GM18951 (cell line): ENCODE results near the gene CLCA4.

Experiments
- POLR2A ChIP-seq: IDR thresholded peaks from 4 replicates; pipeline ENCODE4 v1.6.1; 2011; ENCODE audit warnings: mild to moderate bottlenecking; ENCODE audit not compliant: insufficient read length, insufficient read depth; ENCODE audit errors: extremely low read depth
- in situ Hi-C: fragments of 300-500 bp; cut with MboI; formaldehyde crosslinking; loops from one replicate; pipeline ENCODE4 v1.12.0; 2022; ENCODE audit warnings: low sequenced_read_pairs, mixed read lengths, inconsistent platforms; ENCODE audit not compliant: unreplicated experiment

Gene CLCA4

DNA sequence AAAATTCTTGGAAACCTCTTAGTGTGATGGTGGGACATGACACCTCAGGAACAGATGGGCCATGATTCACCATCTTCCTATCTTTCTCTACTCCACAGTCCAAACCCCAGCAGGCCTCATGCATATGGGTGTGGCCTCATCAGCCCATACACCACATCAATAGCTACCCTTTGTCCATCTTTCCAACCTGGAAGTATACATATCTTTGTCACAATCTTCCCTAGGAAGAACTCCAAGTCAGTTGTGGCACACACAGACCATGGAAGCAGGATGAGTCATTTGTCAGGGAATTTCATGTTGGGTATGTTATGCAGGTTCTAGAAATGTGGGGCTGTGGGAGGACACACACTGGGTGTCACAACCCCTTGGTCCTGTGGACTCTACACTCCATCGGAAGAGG lies 30.5 kb upstream of the CLCA4 start:
- TF ChIP-seq POLR2A, result no peak
- in situ Hi-C loops, result no loop called here

DNA sequence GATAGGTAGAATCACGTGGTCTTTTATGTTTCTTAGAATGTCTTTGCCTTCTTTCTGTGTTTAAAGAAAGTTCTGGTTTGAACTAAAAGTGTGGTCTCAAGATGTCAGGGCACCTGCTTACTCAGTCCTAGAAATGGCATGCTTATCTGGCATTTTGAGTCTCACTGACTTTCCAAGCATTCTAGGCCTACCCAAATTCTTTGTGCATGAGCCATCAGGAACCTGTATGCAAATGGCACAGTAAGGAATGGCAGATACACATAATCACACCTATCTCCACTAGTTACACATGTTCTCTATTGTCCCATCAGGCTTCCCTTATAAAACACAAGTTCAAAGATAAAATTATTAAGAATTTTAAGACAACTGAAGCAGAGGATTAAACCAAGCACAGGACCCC lies 29.5 kb upstream of the CLCA4 start:
- in situ Hi-C loops, result no loop called here
- TF ChIP-seq POLR2A, result no peak

- in situ Hi-C loops, result no loop called here
- TF ChIP-seq POLR2A, result no peak
These were observed 25.9 kb upstream of the CLCA4 start for GRCh38 chr1:86520789-86521521.

- in situ Hi-C loops, result no loop called here
These were observed 25.4 kb upstream of the CLCA4 start for GRCh38 chr1:86521522-86521891.

GRCh38 chr1:86522240-86522639 lies 24.6 kb upstream of the CLCA4 start:
- in situ Hi-C loops, result no loop called here

More at GRCh38 chr1:86521522-86521891, 25.4 kb upstream of the CLCA4 start:
- no peak for TF ChIP-seq POLR2A

GRCh38 chr1:86523670-86524354 lies 23.1 kb upstream of the CLCA4 start:
- TF ChIP-seq POLR2A, result no peak
- in situ Hi-C loops, result no loop called here

More at GRCh38 chr1:86522240-86522639, 24.6 kb upstream of the CLCA4 start:
- no peak for TF ChIP-seq POLR2A

- no peak for TF ChIP-seq POLR2A
- in situ Hi-C loops, result no loop called here
These were observed 19.6 kb upstream of the CLCA4 start for GRCh38 chr1:86527306-86527705.

DNA sequence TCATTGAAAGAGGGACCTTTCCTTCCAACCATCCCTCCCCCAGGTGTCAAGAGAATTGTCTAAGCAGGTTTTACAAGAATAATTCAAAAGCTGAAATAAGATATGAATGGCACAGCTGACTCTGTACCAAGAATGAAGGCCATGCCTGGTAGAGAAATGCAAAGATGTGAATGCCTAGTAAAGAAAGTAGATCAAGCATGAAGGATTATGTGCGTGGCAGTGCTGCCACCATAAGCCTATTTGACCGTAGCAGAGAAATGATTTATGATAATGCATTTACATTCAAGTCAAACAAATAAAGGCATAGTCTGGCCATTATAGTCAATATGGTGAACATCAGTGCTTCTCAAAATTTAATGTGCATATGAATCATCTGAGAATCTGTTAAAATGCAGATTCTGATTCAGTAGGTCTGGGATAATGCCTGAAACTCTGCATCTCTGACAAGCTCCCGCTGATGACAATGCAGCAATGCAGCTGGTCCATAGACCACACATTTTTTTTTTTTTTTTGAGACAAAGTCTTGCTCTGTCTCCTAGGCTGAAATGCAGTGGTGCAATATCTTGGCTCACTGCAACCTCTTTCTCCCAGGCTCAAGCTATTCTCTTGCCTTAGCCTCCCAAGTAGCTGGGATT lies 16.6 kb upstream of the CLCA4 start:
- in situ Hi-C loops, result no loop called here
- no peak for TF ChIP-seq POLR2A

- in situ Hi-C loops, result no loop called here
- no peak for TF ChIP-seq POLR2A
These were observed 8.8 kb upstream of the CLCA4 start for GRCh38 chr1:86537928-86538695.

GRCh38 chr1:86538775-86539174 lies 8.1 kb upstream of the CLCA4 start:
- in situ Hi-C loops, result no loop called here
- TF ChIP-seq POLR2A, result no peak

DNA sequence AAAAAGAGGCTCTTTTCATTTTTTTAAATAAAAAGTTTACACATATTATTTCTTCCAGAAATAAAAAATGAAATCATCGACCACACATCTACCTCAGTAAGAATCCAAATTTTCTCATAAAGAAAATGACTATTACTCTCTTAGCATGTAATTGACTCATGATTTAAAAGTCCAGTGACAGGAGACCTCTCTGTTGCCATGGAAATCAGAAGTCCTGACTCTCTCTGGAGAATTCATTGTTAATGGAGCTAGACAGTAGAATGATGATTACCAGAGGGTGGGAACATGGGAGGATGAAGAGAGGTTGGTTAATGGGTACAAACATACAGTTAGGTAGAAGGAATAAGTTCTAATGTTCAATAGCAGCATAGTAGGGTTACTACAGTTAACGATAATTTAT lies 5.0 kb upstream of the CLCA4 start:
- in situ Hi-C loops, result no loop called here
- no peak for TF ChIP-seq POLR2A

GRCh38 chr1:86542631-86543030 lies 4.2 kb upstream of the CLCA4 start:
- no peak for TF ChIP-seq POLR2A
- in situ Hi-C loops, result no loop called here

GRCh38 chr1:86548839-86549238 lies 2.0 kb downstream of the CLCA4 start:
- no peak for TF ChIP-seq POLR2A
- in situ Hi-C loops, result no loop called here

DNA sequence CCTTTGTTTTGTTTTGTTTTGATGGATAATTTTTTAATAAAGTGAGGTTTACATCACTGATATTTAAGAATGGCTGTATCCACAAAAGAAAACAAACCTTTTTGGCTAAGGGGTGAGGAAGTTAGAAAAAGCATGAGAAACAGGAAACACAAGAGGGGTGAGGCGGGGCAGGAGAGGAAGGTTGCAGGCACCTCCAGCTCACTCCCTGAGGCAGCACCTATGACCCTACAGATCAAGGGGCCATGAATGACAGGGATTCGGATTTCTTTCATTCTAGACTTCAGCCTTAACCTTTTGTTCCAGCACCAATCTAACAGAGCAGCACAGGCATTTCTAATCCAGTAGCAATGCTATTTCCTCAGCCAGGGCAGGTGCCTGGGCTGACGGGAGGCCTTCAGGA lies 4.4 kb downstream of the CLCA4 start:
- in situ Hi-C loops, result no loop called here
- TF ChIP-seq POLR2A, result no peak

DNA sequence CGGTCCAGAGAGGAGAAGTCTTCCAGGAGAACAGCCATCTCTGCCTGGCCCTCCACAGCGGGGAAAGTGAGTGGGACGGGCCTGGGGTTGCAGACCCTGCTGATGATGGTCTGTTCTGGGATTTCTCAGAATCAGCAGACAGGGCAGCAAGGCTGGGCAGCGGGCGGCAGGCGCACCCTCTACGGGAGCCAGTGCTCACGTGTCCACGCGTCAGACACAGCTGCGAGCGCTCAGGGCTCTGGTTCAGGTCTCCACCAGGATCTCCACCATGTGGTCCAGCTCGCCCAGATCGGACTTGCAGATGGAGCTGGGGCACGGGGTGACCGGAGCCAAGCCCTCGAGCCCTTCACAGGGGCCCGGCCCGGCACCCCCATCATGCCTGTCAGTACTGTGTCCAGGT lies 5.5 kb downstream of the CLCA4 start:
- in situ Hi-C loops, result no loop called here
- no peak for TF ChIP-seq POLR2A
